ENCODE data around the gene ULBP2. TPM values are rescaled to one million over a fixed set of nuclear protein-coding genes. Genes with fewer than 3 reads are reported as not detected.
"Not testable (repeated sequence)": the region's sequence is repeated elsewhere in the genome, so short reads cannot be mapped to it uniquely, and the experiment has no call there.

ULBP2 gene
- total and polyA plus RNA-seq, 8 donors = 2.2 to 3.6 (median 2.5) TPM

GRCh38 chr6:149924933-149925252 is 16.9 kb upstream of the ULBP2 start:
- no peak for DNase-seq
- Histone ChIP-seq H3K36me3 (no peaks in the 10 kb centered on the region), H3K27ac (peak overlapping the region in 1 of 2 donors; percentile 61), H3K4me3 (no peak overlapping the region), H3K4me1 (peaks cover 0 to 29% of the 10 kb centered on the region in 2 donors), H3K27me3 (peaks cover 7 to 78% of the 10 kb centered on the region in 2 donors), H3K9me3 (no peaks in the 10 kb centered on the region)
- no peak for ATAC-seq
- no peak for TF ChIP-seq CTCF (IDR thresholded peaks at IDR 0.05)
- intact Hi-C loops (cut with DNase I) = loop anchor here (5.0 to 10.0 kb wide), 2 partner anchors 88 to 90 kb away; no protein-coding TSS in a partner anchor

GRCh38 chr6:149925253-149925973 is 16.4 kb upstream of the ULBP2 start:
- no peak for TF ChIP-seq CTCF (IDR thresholded peaks at IDR 0.05)
- DNase-seq (no peak), ATAC-seq (peak; percentile 17)
- Histone ChIP-seq H3K27ac (peak overlapping the region; percentile 53 to 61), H3K27me3 (peaks cover 11 to 83% of the 10 kb centered on the region in 2 donors), H3K36me3 (no peaks in the 10 kb centered on the region), H3K4me3 (peak overlapping the region; percentile 41 to 52), H3K9me3 (no peaks in the 10 kb centered on the region), H3K4me1 (peaks cover 0 to 29% of the 10 kb centered on the region in 2 donors)
- intact Hi-C loops (cut with DNase I) = loop anchor here (5.0 to 10.0 kb wide), 2 partner anchors 88 to 91 kb away; no protein-coding TSS in a partner anchor

- no peaks in the 10 kb centered on the region for H3K36me3 ChIP-seq
- intact Hi-C loops (cut with DNase I) = loop anchor here (5.0 to 10.0 kb wide), 2 partner anchors 89 to 91 kb away; no protein-coding TSS in a partner anchor
- H3K4me3 ChIP-seq = peak overlapping the region; percentile 41 to 52
- H3K9me3 ChIP-seq = no peaks in the 10 kb centered on the region
- peak; percentile 76 to 89 (median 88) for DNase-seq
- peak; percentile 95 for ATAC-seq
- H3K4me1 ChIP-seq = peaks cover 0 to 29% of the 10 kb centered on the region in 2 donors
- H3K27me3 ChIP-seq = peaks cover 13 to 90% of the 10 kb centered on the region in 2 donors
- peak overlapping the region; percentile 53 to 61 for H3K27ac ChIP-seq
- TF ChIP-seq CTCF (IDR thresholded peaks at IDR 0.05) = peak; percentile 78 to 79
These were observed 15.6 kb upstream of the ULBP2 start for GRCh38 chr6:149925974-149926777.

GRCh38 chr6:149927025-149927424 is 14.8 kb upstream of the ULBP2 start:
- ATAC-seq, DNase-seq, H3K9me3 ChIP-seq, H3K4me3 ChIP-seq, H3K36me3 ChIP-seq, H3K27ac ChIP-seq: not testable (repeated sequence)
- peaks cover 0 to 29% of the 10 kb centered on the region in 2 donors for H3K4me1 ChIP-seq
- H3K27me3 ChIP-seq = peaks cover 13 to 90% of the 10 kb centered on the region in 2 donors
- intact Hi-C loops (cut with DNase I) = loop anchor here (5.0 to 10.0 kb wide), 2 partner anchors 90 to 92 kb away; no protein-coding TSS in a partner anchor

- H3K9me3 ChIP-seq = no peaks in the 10 kb centered on the region
- intact Hi-C loops (cut with DNase I) = loop anchor here (5.0 to 10.0 kb wide), 2 partner anchors 92 to 95 kb away; no protein-coding TSS in a partner anchor
- no peak overlapping the region for H3K27ac ChIP-seq
- H3K36me3 ChIP-seq = no peaks in the 10 kb centered on the region
- peaks cover 20 to 88% of the 10 kb centered on the region in 2 donors for H3K27me3 ChIP-seq
- H3K4me3 ChIP-seq = no peak overlapping the region
- ATAC-seq (no peak), DNase-seq (no peak)
- H3K4me1 ChIP-seq = peaks cover 0 to 15% of the 10 kb centered on the region in 2 donors
- TF ChIP-seq CTCF (IDR thresholded peaks at IDR 0.05) = no peak
These were observed 12.4 kb upstream of the ULBP2 start for GRCh38 chr6:149929422-149929821.
